Fibroblast of mammary gland (primary cell): Measurements from ENCODE around the gene BZW1.
"Not testable (repeated sequence)": the region's sequence is repeated elsewhere in the genome, so short reads cannot be mapped to it uniquely, and the experiment has no call there.

Experiments used
- DNase-seq: peaks from one replicate; pipeline ENCODE4 v3.0.0-alpha.2; 2010; ENCODE audit warnings: low read depth
- H3K4me3 ChIP-seq: 2 replicates; pipeline ENCODE4 v1.5.1; 2011; ENCODE audit warnings: low read depth, mild to moderate bottlenecking, low read length, moderate library complexity; ENCODE audit not compliant: control insufficient read depth
- CTCF ChIP-seq: conservative IDR thresholded peaks from 2 replicates; pipeline ENCODE4 v1.5.1; 2011; ENCODE audit warnings: low read depth, low read length, inconsistent platforms; ENCODE audit not compliant: control insufficient read depth, insufficient read depth

The BZW1 gene

GRCh38 chr2:200812122-200813022 lies 662 bp downstream of the BZW1 start:
- peak; percentile 39 for TF ChIP-seq CTCF
- peak overlapping the region; percentile 80 for H3K4me3 ChIP-seq
- peak; percentile 53 for DNase-seq

DNA sequence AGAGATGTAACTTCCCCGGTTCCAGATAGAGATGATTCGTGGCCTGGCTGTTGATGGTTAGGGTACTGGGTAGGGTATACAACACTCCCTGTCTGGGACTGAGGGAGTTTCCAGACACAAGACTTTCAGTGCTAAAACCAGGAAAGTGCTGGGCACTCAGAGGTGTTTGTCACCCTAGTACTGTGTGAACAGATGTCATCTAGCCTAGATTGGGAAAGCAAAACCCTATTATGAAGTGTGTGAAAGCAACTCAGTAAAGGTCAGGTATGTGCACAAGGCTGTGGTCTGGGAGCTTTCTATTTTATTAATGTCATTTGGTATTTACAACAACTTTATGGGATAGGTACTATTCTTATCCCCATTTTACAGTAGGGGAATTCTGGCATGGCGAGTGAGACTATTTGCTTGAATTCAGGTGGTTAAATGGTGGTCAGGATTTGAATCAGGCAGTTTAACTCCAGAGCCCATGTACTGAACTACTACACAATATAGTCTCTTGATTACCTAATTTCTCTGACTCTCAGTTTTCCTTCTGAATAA lies 2.6 kb downstream of the BZW1 start:
- no peak for DNase-seq
- no peak for TF ChIP-seq CTCF
- H3K4me3 ChIP-seq: peak overlapping the region; percentile 9

GRCh38 chr2:200814917-200815316 lies 3.2 kb downstream of the BZW1 start:
- no peak overlapping the region for H3K4me3 ChIP-seq
- peak; percentile 62 for DNase-seq
- TF ChIP-seq CTCF: no peak

DNA sequence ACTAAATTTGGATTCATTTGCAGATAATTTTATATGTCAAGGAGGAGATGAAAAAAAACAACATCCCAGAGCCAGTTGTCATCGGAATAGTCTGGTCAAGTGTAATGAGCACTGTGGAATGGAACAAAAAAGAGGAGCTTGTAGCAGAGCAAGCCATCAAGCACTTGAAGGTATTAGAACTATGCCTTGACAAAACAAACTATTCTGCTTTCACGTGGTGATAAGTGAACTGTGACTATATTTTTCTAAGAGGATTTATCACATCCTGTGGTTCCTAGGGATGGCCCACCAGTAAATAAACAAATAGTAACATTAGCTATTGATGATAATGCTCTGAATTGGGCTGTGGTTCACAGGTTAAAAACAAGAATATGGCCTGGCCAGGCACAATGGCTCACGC lies 7.0 kb downstream of the BZW1 start:
- DNase-seq, H3K4me3 ChIP-seq: not testable (repeated sequence)

DNA sequence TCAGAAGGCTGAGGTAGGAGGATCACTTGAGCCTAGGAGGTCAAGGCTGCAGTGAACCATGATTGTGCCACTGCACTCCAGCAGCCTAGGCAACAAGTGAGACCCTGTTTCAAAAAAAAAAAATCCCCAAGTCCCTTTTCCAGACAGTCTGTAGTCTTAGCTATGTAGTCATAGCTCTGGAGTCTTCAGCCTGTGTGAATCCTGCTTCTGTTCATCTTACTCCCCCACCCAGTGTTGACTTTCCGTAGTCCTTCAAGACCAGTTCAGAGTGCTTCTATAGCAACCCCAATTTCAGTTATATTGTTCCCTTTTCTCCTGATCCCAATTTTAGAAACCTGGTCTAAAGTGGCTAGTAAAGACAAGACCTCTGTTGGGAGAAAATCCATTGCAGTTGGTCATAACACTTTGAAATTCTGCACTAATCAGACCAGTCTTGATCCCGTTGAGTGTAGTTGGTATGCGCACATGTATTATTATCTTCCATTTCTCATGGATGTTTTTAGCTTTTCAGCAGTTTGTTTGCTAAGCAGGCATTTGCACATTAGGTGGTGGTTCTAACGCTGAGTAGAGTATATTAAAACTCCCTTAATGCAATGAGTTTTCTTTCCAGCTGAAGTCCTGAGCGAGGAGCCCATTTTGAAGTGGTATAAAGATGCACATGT lies 9.0 kb downstream of the BZW1 start:
- no peak for TF ChIP-seq CTCF
- DNase-seq: no peak

DNA sequence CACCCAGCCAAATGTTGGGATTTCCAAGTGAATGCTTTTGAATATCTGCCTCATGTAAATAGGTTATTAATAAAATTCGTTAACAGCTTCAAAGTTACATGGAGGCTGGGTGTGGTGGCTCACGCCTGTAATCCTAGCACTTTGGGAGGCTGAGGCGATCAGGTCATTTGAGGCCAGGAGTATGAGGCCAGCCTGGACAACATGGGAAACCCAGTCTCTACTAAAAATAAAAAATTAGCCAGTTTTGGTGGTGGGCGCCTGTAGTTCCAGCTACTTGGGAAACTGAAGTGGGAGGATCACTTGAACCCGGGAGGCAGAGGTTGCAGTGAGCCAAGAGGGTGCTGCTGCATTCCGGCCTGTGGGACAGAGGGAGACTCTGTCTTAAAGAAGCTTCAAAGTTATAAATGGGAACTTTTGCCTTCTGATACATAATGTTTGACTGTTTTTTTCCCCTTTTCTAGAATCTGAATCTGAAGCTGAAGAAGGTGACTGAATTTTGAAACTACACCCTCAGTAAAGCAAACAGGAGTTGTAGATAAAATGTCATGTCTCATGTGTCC lies 10.1 kb downstream of the BZW1 start:
- no peak for TF ChIP-seq CTCF
- no peak overlapping the region for H3K4me3 ChIP-seq
- DNase-seq: no peak

More for the DNA sequence above, 9.0 kb downstream of the BZW1 start:
- H3K4me3 ChIP-seq: no peak overlapping the region

- no peak for TF ChIP-seq CTCF
- no peak for DNase-seq
- no peak overlapping the region for H3K4me3 ChIP-seq
These were observed 16.4 kb downstream of the BZW1 start for GRCh38 chr2:200828104-200828503.
